ENCODE data around the gene SAP30BP.

SAP30BP gene

GRCh38 chr17:75740631-75741077 is 73.5 kb downstream of the SAP30BP start:
- no peak overlapping the region for H3K4me3 ChIP-seq (ENCODE audit: low read depth, low read length)
- TF ChIP-seq CTCF (IDR thresholded peaks at IDR 0.05; ENCODE audit: borderline replicate concordance, insufficient read depth, low read depth, low read length) = no peak

- no peak for TF ChIP-seq CTCF (IDR thresholded peaks at IDR 0.05; ENCODE audit: borderline replicate concordance, insufficient read depth, low read depth, low read length)
- H3K4me3 ChIP-seq (ENCODE audit: low read depth, low read length) = no peak overlapping the region
Observed at GRCh38 chr17:75742337-75742736, 75.2 kb downstream of the SAP30BP start.

GRCh38 chr17:75743625-75744206 is 76.6 kb downstream of the SAP30BP start:
- H3K4me3 ChIP-seq (ENCODE audit: low read depth, low read length) = no peak overlapping the region
- TF ChIP-seq CTCF (IDR thresholded peaks at IDR 0.05; ENCODE audit: borderline replicate concordance, insufficient read depth, low read depth, low read length) = no peak

- H3K4me3 ChIP-seq (ENCODE audit: low read depth, low read length) = no peak overlapping the region
- TF ChIP-seq CTCF (IDR thresholded peaks at IDR 0.05; ENCODE audit: borderline replicate concordance, insufficient read depth, low read depth, low read length) = no peak
Observed at GRCh38 chr17:75748706-75749105, 81.6 kb downstream of the SAP30BP start.

- no peak overlapping the region for H3K4me3 ChIP-seq (ENCODE audit: low read depth, low read length)
- peak; percentile 92 for TF ChIP-seq CTCF (IDR thresholded peaks at IDR 0.05; ENCODE audit: borderline replicate concordance, insufficient read depth, low read depth, low read length)
Observed at GRCh38 chr17:75749545-75750389, 82.6 kb downstream of the SAP30BP start.

GRCh38 chr17:75750661-75751423 is 83.7 kb downstream of the SAP30BP start:
- H3K4me3 ChIP-seq (ENCODE audit: low read depth, low read length) = no peak overlapping the region
- no peak for TF ChIP-seq CTCF (IDR thresholded peaks at IDR 0.05; ENCODE audit: borderline replicate concordance, insufficient read depth, low read depth, low read length)

Data from GM12875 (cell line).